Activated CD8-positive, alpha-beta memory T cell treated with anti-CD3 and anti-CD28 coated beads, Interleukin-2, amount 10 ng/mL, durations not matched to agents 7 days and 5 days (primary cell): ENCODE results near the gene CST9. TPM values are rescaled to one million over a fixed set of nuclear protein-coding genes. Genes with fewer than 3 reads are reported as not detected.
"Not testable (repeated sequence)": the region's sequence is repeated elsewhere in the genome, so short reads cannot be mapped to it uniquely, and the experiment has no call there.

Source experiments
- ATAC-seq: fragments of 150-1000 bp; cut with Tn5 transposase; one replicate; pipeline ENCODE4 v1.10.0; 2021; ENCODE audit warnings: moderate library complexity
- CTCF ChIA-PET: fragments of 350-600 bp; sonication (Branson Sonifier 250); formaldehyde crosslinking; loops from one replicate; lab custom pipeline; 2021; ENCODE audit warnings: antibody characterized with exemption; lab: Charles Lee
- DNase-seq: peaks from one replicate; pipeline ENCODE4 v3.0.0-alpha.2; 2020
- H3K27ac Mint-ChIP-seq: one replicate; pipeline ENCODE4 v1.8.0; 2021; ENCODE audit warnings: mild to moderate bottlenecking, mixed read lengths
- H3K27me3 Mint-ChIP-seq: one replicate; pipeline ENCODE4 v1.8.0; 2021; ENCODE audit warnings: mixed read lengths
- H3K36me3 Mint-ChIP-seq: one replicate; pipeline ENCODE4 v1.8.0; 2021; ENCODE audit warnings: mild to moderate bottlenecking, mixed read lengths
- H3K4me1 Mint-ChIP-seq: one replicate; pipeline ENCODE4 v1.8.0; 2021; ENCODE audit warnings: mixed read lengths
- H3K4me3 Mint-ChIP-seq: one replicate; pipeline ENCODE4 v1.8.0; 2021; ENCODE audit warnings: mild to moderate bottlenecking, moderate library complexity, mixed read lengths
- H3K9me3 Mint-ChIP-seq: one replicate; pipeline ENCODE4 v1.8.0; 2022; ENCODE audit warnings: low read depth, mixed read lengths
- total RNA-seq, 2 experiments: library from RNA; stranded (reverse); gene quantifications; one replicate each; pipeline ENCODE4 v1.2.3, GENCODE V29; 2021

Gene CST9
- total RNA-seq, 2 experiments from 2014 or later = not detected

GRCh38 chr20:23643659-23644058 lies 37.9 kb upstream of the CST9 start:
- Mint-ChIP-seq H3K4me1 (no peaks in the 10 kb centered on the region), H3K27ac (no peak overlapping the region), H3K9me3 (no peaks in the 10 kb centered on the region), H3K27me3 (peaks cover 10% of the 10 kb centered on the region), H3K4me3 (no peak overlapping the region), H3K36me3 (no peaks in the 10 kb centered on the region)
- CTCF ChIA-PET = no interaction called here
- ATAC-seq (no peak), DNase-seq (no peak)

- Mint-ChIP-seq H3K27ac (no peak overlapping the region), H3K27me3 (peaks cover 12% of the 10 kb centered on the region), H3K9me3 (no peaks in the 10 kb centered on the region), H3K4me3 (no peak overlapping the region), H3K36me3 (no peaks in the 10 kb centered on the region), H3K4me1 (no peaks in the 10 kb centered on the region)
- no peak for DNase-seq
- CTCF ChIA-PET = no interaction called here
- no peak for ATAC-seq
These were observed 36.4 kb upstream of the CST9 start for GRCh38 chr20:23641936-23642751.

- CTCF ChIA-PET = interaction anchor here (1.1 kb wide), 1 partner anchor 9 kb away, joined by 3 read pairs; no protein-coding TSS in a partner anchor
- H3K4me3 Mint-ChIP-seq = no peak overlapping the region
- H3K9me3 Mint-ChIP-seq = no peaks in the 10 kb centered on the region
- no peak for DNase-seq
- H3K36me3 Mint-ChIP-seq = no peaks in the 10 kb centered on the region
- no peak for ATAC-seq
- peaks cover 3% of the 10 kb centered on the region for H3K4me1 Mint-ChIP-seq
- peaks cover 24% of the 10 kb centered on the region for H3K27me3 Mint-ChIP-seq
- H3K27ac Mint-ChIP-seq = no peak overlapping the region
These were observed 35.3 kb upstream of the CST9 start for GRCh38 chr20:23640671-23641667.

GRCh38 chr20:23640018-23640601 lies 34.4 kb upstream of the CST9 start:
- Mint-ChIP-seq H3K27ac (no peak overlapping the region), H3K4me1 (peaks cover 3% of the 10 kb centered on the region), H3K36me3 (no peaks in the 10 kb centered on the region), H3K27me3 (peaks cover 22% of the 10 kb centered on the region), H3K9me3 (no peaks in the 10 kb centered on the region), H3K4me3 (no peak overlapping the region)
- no peak for ATAC-seq
- DNase-seq = no peak
- CTCF ChIA-PET = interaction anchor here (1.1 to 1.6 kb wide), 2 partner anchors 9 to 33 kb away, joined by 3 read pairs; no protein-coding TSS in a partner anchor

- no peaks in the 10 kb centered on the region for H3K36me3 Mint-ChIP-seq
- H3K4me3 Mint-ChIP-seq = no peak overlapping the region
- DNase-seq (no peak), ATAC-seq (no peak)
- H3K4me1 Mint-ChIP-seq = peaks cover 3% of the 10 kb centered on the region
- H3K27ac Mint-ChIP-seq = no peak overlapping the region
- H3K27me3 Mint-ChIP-seq = peaks cover 22% of the 10 kb centered on the region
- CTCF ChIA-PET = interaction anchor here (1.6 kb wide), 1 partner anchor 33 kb away, joined by 3 read pairs; no protein-coding TSS in a partner anchor
- H3K9me3 Mint-ChIP-seq = no peaks in the 10 kb centered on the region
These were observed 33.8 kb upstream of the CST9 start for GRCh38 chr20:23639490-23639958.

GRCh38 chr20:23638309-23638708 lies 32.6 kb upstream of the CST9 start:
- peaks cover 22% of the 10 kb centered on the region for H3K27me3 Mint-ChIP-seq
- H3K9me3 Mint-ChIP-seq = no peaks in the 10 kb centered on the region
- ATAC-seq = no peak
- H3K27ac Mint-ChIP-seq = no peak overlapping the region
- no peak for DNase-seq
- CTCF ChIA-PET = interaction anchor here (1.6 kb wide), 1 partner anchor 31 kb away, joined by 3 read pairs; no protein-coding TSS in a partner anchor
- H3K4me1 Mint-ChIP-seq = peaks cover 3% of the 10 kb centered on the region
- H3K4me3 Mint-ChIP-seq = no peak overlapping the region
- H3K36me3 Mint-ChIP-seq = no peaks in the 10 kb centered on the region

- Mint-ChIP-seq H3K27ac (no peak within 1 kb of the TSS), H3K9me3 (no peaks in the 10 kb centered on the region), H3K4me3 (peak within 1 kb of the TSS; percentile 3), H3K36me3 (no peaks in the 10 kb centered on the region), H3K4me1 (peaks cover 3% of the 10 kb centered on the region), H3K27me3 (peaks cover 22% of the 10 kb centered on the region)
- peak; percentile 23 for ATAC-seq
- no peak for DNase-seq
- CTCF ChIA-PET = no interaction called here
These were observed 31.8 kb upstream of the CST9 start, which contains the start of gene CST3 for GRCh38 chr20:23637282-23638221. Gene CST3 (minus strand): TSS chr20:23637955. CDS start chr20:23637862, 93 bp downstream.

- no peak for DNase-seq
- CTCF ChIA-PET = no interaction called here
- Mint-ChIP-seq H3K4me3 (peak overlapping the region; percentile 3), H3K27ac (no peak overlapping the region), H3K36me3 (no peaks in the 10 kb centered on the region), H3K4me1 (peaks cover 3% of the 10 kb centered on the region), H3K27me3 (peaks cover 22% of the 10 kb centered on the region), H3K9me3 (no peaks in the 10 kb centered on the region)
- ATAC-seq = no peak
These were observed 31.2 kb upstream of the CST9 start for GRCh38 chr20:23636908-23637281.

- peaks cover 3% of the 10 kb centered on the region for H3K4me1 Mint-ChIP-seq
- no peak overlapping the region for H3K27ac Mint-ChIP-seq
- no peak overlapping the region for H3K4me3 Mint-ChIP-seq
- no peaks in the 10 kb centered on the region for H3K36me3 Mint-ChIP-seq
- peaks cover 22% of the 10 kb centered on the region for H3K27me3 Mint-ChIP-seq
- CTCF ChIA-PET = no interaction called here
- no peak for DNase-seq
- no peaks in the 10 kb centered on the region for H3K9me3 Mint-ChIP-seq
- ATAC-seq = no peak
These were observed 30.6 kb upstream of the CST9 start for GRCh38 chr20:23636182-23636907.

GRCh38 chr20:23635768-23636090 lies 30.0 kb upstream of the CST9 start:
- H3K9me3 Mint-ChIP-seq, H3K4me1 Mint-ChIP-seq, ATAC-seq, H3K4me3 Mint-ChIP-seq, DNase-seq, H3K27ac Mint-ChIP-seq, H3K36me3 Mint-ChIP-seq, CTCF ChIA-PET: not testable (repeated sequence)
- H3K27me3 Mint-ChIP-seq = peaks cover 22% of the 10 kb centered on the region

- no peak for DNase-seq
- peaks cover 3% of the 10 kb centered on the region for H3K4me1 Mint-ChIP-seq
- no peak overlapping the region for H3K4me3 Mint-ChIP-seq
- CTCF ChIA-PET = no interaction called here
- no peak overlapping the region for H3K27ac Mint-ChIP-seq
- H3K36me3 Mint-ChIP-seq = no peaks in the 10 kb centered on the region
- no peaks in the 10 kb centered on the region for H3K9me3 Mint-ChIP-seq
- ATAC-seq = no peak
- H3K27me3 Mint-ChIP-seq = peaks cover 22% of the 10 kb centered on the region
These were observed 29.5 kb upstream of the CST9 start for GRCh38 chr20:23634985-23635767.
